Ishikawa (cell line): ENCODE data around the gene MTHFD1L.

ENCODE experiments used
- CEBPB ChIP-seq: IDR thresholded peaks from 2 replicates; pipeline ENCODE4 v1.6.1; 2012
- CREB1 ChIP-seq: IDR thresholded peaks from 2 replicates; pipeline ENCODE4 v1.6.1; 2012; ENCODE audit warnings: low read depth
- EGR1 ChIP-seq: IDR thresholded peaks from 2 replicates; pipeline ENCODE4 v1.6.1; 2012
- EP300 ChIP-seq: IDR thresholded peaks from 2 replicates; pipeline ENCODE4 v1.6.1; 2012; ENCODE audit warnings: borderline replicate concordance
- FOXM1 ChIP-seq: IDR thresholded peaks from 2 replicates; pipeline ENCODE4 v1.6.1; 2012; ENCODE audit warnings: low read depth, borderline replicate concordance
- MAX ChIP-seq: IDR thresholded peaks from 2 replicates; pipeline ENCODE4 v1.6.1; 2012
- NFIC ChIP-seq: IDR thresholded peaks from 2 replicates; pipeline ENCODE4 v1.6.1; 2012
- RAD21 ChIP-seq: IDR thresholded peaks from 2 replicates; pipeline ENCODE4 v1.6.1; 2012; ENCODE audit warnings: low read depth
- REST ChIP-seq: IDR thresholded peaks from 2 replicates; pipeline ENCODE4 v1.6.1; 2012; ENCODE audit warnings: low read depth, mild to moderate bottlenecking
- TAF1 ChIP-seq: IDR thresholded peaks from 2 replicates; pipeline ENCODE4 v1.6.1; 2012; ENCODE audit warnings: low read depth, mild to moderate bottlenecking
- TCF12 ChIP-seq: IDR thresholded peaks from 2 replicates; pipeline ENCODE4 v1.6.1; 2012; ENCODE audit warnings: low read depth
- TEAD4 ChIP-seq: IDR thresholded peaks from 2 replicates; pipeline ENCODE4 v1.6.1; 2012
- USF1 ChIP-seq: IDR thresholded peaks from 2 replicates; pipeline ENCODE4 v1.6.1; 2012
- YY1 ChIP-seq: IDR thresholded peaks from 2 replicates; pipeline ENCODE4 v1.6.1; 2012; ENCODE audit warnings: low read depth
- ZBTB7A ChIP-seq: IDR thresholded peaks from 2 replicates; pipeline ENCODE4 v1.6.1; 2012; ENCODE audit warnings: low read depth

Gene MTHFD1L

GRCh38 chr6:151002491-151002935 lies 137.0 kb downstream of the MTHFD1L start:
- no peak for TF ChIP-seq MAX
- no peak for TF ChIP-seq NFIC
- no peak for TF ChIP-seq CREB1
- no peak for TF ChIP-seq EP300
- TF ChIP-seq EGR1: no peak
- TF ChIP-seq YY1: no peak
- no peak for TF ChIP-seq CEBPB
- TF ChIP-seq TAF1: no peak
- TF ChIP-seq TCF12: no peak
- TF ChIP-seq USF1: no peak
- TF ChIP-seq REST: no peak
- no peak for TF ChIP-seq ZBTB7A
- TF ChIP-seq TEAD4: no peak
- TF ChIP-seq RAD21: no peak
- no peak for TF ChIP-seq FOXM1

GRCh38 chr6:151004383-151005024 lies 139.0 kb downstream of the MTHFD1L start:
- TF ChIP-seq CEBPB (peak; percentile 95), NFIC (peak; percentile 76), EP300 (no peak), RAD21 (no peak), FOXM1 (peak; percentile 49; the same call in 1 of the 2 replicates), ZBTB7A (no peak), CREB1 (no peak), EGR1 (no peak)

- TF ChIP-seq MAX (no peak), NFIC (no peak), EP300 (no peak), TEAD4 (no peak)
These were observed 139.7 kb downstream of the MTHFD1L start for GRCh38 chr6:151005164-151005563.

- TF ChIP-seq NFIC (no peak), TAF1 (no peak), CEBPB (no peak), TCF12 (no peak), TEAD4 (no peak), USF1 (no peak), REST (no peak), RAD21 (no peak), EP300 (no peak), ZBTB7A (no peak), FOXM1 (no peak), EGR1 (no peak), MAX (no peak), YY1 (no peak)
These were observed 140.6 kb downstream of the MTHFD1L start for GRCh38 chr6:151005896-151006632.

GRCh38 chr6:151007076-151007475 lies 141.6 kb downstream of the MTHFD1L start:
- TF ChIP-seq RAD21 (no peak), EGR1 (no peak), CEBPB (no peak), MAX (no peak), CREB1 (no peak)
